ENCODE measurements around the gene CLSTN2.

DNA sequence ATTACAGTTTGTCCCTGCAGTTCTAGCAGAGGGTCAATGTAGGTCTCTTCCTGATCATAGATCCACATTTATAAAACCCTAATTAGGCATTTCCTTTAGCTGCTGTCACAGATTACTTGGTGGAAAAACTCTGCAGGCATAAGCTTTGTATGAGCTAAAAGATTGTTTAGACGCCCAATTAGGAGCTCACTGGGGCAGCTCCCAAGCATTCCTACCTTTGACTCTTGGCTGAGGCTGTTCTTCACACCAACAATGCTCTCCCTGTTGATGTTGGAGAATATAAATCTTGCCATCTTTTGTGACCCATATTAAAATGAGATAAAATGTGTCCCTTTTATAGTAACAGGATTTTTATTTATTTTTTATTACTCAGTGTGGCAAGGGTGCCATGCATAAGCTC is 594.6 kb downstream of the CLSTN2 start:
- TF ChIP-seq POLR2A (IDR thresholded peaks at IDR 0.05): no peak
- TF ChIP-seq, protein P1, sequence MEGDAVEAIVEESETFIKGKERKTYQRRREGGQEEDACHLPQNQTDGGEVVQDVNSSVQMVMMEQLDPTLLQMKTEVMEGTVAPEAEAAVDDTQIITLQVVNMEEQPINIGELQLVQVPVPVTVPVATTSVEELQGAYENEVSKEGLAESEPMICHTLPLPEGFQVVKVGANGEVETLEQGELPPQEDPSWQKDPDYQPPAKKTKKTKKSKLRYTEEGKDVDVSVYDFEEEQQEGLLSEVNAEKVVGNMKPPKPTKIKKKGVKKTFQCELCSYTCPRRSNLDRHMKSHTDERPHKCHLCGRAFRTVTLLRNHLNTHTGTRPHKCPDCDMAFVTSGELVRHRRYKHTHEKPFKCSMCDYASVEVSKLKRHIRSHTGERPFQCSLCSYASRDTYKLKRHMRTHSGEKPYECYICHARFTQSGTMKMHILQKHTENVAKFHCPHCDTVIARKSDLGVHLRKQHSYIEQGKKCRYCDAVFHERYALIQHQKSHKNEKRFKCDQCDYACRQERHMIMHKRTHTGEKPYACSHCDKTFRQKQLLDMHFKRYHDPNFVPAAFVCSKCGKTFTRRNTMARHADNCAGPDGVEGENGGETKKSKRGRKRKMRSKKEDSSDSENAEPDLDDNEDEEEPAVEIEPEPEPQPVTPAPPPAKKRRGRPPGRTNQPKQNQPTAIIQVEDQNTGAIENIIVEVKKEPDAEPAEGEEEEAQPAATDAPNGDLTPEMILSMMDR (IDR thresholded peaks at IDR 0.05): no peak
